DOHH2 (cell line): ENCODE measurements around the gene IFT74.

ENCODE experiments used
- H3F3A ChIP-seq: fragments of 200-600 bp; sonication (generic), shearing (Covaris generic); 2 replicates; pipeline ENCODE4 v1.6.0; 2016; ENCODE audit warnings: antibody characterized with exemption, mild to moderate bottlenecking; ENCODE audit not compliant: control insufficient read depth, insufficient read depth
- H3K27ac ChIP-seq: fragments of 200-600 bp; sonication (generic); 2 replicates; pipeline ENCODE4 v1.5.1; 2014; ENCODE audit warnings: low read depth, mild to moderate bottlenecking, low read length, moderate library complexity
- H3K27me3 ChIP-seq: fragments of 200-600 bp; sonication (generic); 2 replicates; pipeline ENCODE4 v1.6.1; 2014; ENCODE audit warnings: mild to moderate bottlenecking, low read length, mixed read lengths; ENCODE audit not compliant: control insufficient read depth
- H3K36me3 ChIP-seq: fragments of 200-600 bp; sonication (generic); 2 replicates; pipeline ENCODE4 v1.6.1; 2014; ENCODE audit warnings: mild to moderate bottlenecking, low read length, moderate library complexity, mixed read lengths; ENCODE audit not compliant: control insufficient read depth
- H3K4me1 ChIP-seq: fragments of 200-600 bp; sonication (generic); 2 replicates; pipeline ENCODE4 v1.6.1; 2014; ENCODE audit warnings: mild to moderate bottlenecking, low read length, mixed read lengths; ENCODE audit not compliant: control insufficient read depth
- H3K4me2 ChIP-seq: fragments of 200-600 bp; sonication (generic); 2 replicates; pipeline ENCODE4 v1.6.0; 2014; ENCODE audit warnings: mild to moderate bottlenecking, low read length, moderate library complexity
- H3K4me3 ChIP-seq: fragments of 200-600 bp; sonication (generic); 2 replicates; pipeline ENCODE4 v1.5.1; 2014; ENCODE audit warnings: mild to moderate bottlenecking, low read length, mixed read lengths
- H3K79me2 ChIP-seq: fragments of 200-600 bp; sonication (generic); 2 replicates; pipeline ENCODE4 v1.6.1; 2014; ENCODE audit warnings: mild to moderate bottlenecking, low read length, mixed read lengths; ENCODE audit not compliant: control insufficient read depth
- H3K9me2 ChIP-seq: fragments of 200-600 bp; sonication (generic); replicated peaks from 2 replicates; pipeline ENCODE4 v1.6.1; 2014; ENCODE audit warnings: mild to moderate bottlenecking, low read length, mixed read lengths; ENCODE audit not compliant: control insufficient read depth
- H3K9me3 ChIP-seq: fragments of 200-600 bp; sonication (generic); 2 replicates; pipeline ENCODE4 v1.6.1; 2014; ENCODE audit warnings: antibody characterized with exemption, low read length, mixed read lengths; ENCODE audit not compliant: control insufficient read depth, insufficient read depth
- H4K20me1 ChIP-seq: fragments of 200-600 bp; sonication (generic); 2 replicates; pipeline ENCODE4 v1.6.0; 2014; ENCODE audit warnings: low read depth, mild to moderate bottlenecking, antibody characterized with exemption, low read length, moderate library complexity; ENCODE audit not compliant: control insufficient read depth, insufficient read depth
- EZH2phosphoT487 ChIP-seq: fragments of 200-600 bp; sonication (generic); IDR thresholded peaks from 2 replicates; pipeline ENCODE4 v1.6.1; 2017; ENCODE audit warnings: borderline replicate concordance, mild to moderate bottlenecking, antibody characterized with exemption, low read length, moderate library complexity, mixed read lengths
- TF ChIP-seq, protein P1 (sequence below): fragments of 200-600 bp; sonication (generic); IDR thresholded peaks from one replicate; pipeline ENCODE4 v1.5.1; 2014; ENCODE audit warnings: antibody characterized with exemption, mild to moderate bottlenecking, low read depth, low read length; ENCODE audit not compliant: poor library complexity, severe bottlenecking

Gene IFT74

DNA sequence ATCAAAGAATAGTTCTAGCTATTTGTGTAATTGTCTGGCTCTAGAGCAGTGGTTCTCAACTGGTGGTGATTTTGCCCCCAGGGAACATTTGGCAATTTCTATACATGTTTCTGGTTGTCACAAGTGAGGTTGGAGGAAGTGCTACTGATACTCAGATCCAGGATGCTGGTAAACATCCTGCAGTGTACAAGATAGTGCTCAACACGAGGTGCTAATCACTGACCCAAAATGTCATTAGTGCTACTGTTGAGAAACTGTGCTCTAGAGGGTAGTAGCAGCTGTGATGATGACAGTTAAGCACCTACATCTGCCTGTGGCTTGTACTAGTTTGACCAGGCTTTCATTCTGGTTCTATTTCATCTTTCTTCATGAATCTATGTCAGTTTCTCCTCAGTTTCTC is 27.1 kb downstream of the IFT74 start:
- H3K4me3 ChIP-seq = no peak overlapping the region
- H3K36me3 ChIP-seq = peaks cover 15% of the 10 kb centered on the region
- H3K79me2 ChIP-seq = no peaks in the 10 kb centered on the region
- H3K9me3 ChIP-seq = no peaks in the 10 kb centered on the region
- no peaks in the 10 kb centered on the region for H3K4me1 ChIP-seq
- no peaks in the 10 kb centered on the region for H3K9me2 ChIP-seq
- no peaks in the 10 kb centered on the region for H3F3A ChIP-seq
- no peaks in the 10 kb centered on the region for H3K27me3 ChIP-seq
- H4K20me1 ChIP-seq = no peaks in the 10 kb centered on the region
- H3K4me2 ChIP-seq = no peak overlapping the region
- no peak overlapping the region for H3K27ac ChIP-seq
- TF ChIP-seq EZH2phosphoT487 = no peak
- TF ChIP-seq, protein P1, sequence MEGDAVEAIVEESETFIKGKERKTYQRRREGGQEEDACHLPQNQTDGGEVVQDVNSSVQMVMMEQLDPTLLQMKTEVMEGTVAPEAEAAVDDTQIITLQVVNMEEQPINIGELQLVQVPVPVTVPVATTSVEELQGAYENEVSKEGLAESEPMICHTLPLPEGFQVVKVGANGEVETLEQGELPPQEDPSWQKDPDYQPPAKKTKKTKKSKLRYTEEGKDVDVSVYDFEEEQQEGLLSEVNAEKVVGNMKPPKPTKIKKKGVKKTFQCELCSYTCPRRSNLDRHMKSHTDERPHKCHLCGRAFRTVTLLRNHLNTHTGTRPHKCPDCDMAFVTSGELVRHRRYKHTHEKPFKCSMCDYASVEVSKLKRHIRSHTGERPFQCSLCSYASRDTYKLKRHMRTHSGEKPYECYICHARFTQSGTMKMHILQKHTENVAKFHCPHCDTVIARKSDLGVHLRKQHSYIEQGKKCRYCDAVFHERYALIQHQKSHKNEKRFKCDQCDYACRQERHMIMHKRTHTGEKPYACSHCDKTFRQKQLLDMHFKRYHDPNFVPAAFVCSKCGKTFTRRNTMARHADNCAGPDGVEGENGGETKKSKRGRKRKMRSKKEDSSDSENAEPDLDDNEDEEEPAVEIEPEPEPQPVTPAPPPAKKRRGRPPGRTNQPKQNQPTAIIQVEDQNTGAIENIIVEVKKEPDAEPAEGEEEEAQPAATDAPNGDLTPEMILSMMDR = no peak

GRCh38 chr9:26995810-26996209 is 39.6 kb downstream of the IFT74 start:
- Histone ChIP-seq H3K27ac (no peak overlapping the region), H3K9me3 (no peaks in the 10 kb centered on the region), H3K4me1 (no peaks in the 10 kb centered on the region), H3K36me3 (peaks cover 2% of the 10 kb centered on the region; the same call in 1 of the 2 replicates), H3K4me3 (no peak overlapping the region), H3K27me3 (no peaks in the 10 kb centered on the region), H3K79me2 (no peaks in the 10 kb centered on the region), H3K4me2 (no peak overlapping the region), H4K20me1 (no peaks in the 10 kb centered on the region), H3K9me2 (no peaks in the 10 kb centered on the region), H3F3A (no peaks in the 10 kb centered on the region)
- no peak for TF ChIP-seq EZH2phosphoT487

DNA sequence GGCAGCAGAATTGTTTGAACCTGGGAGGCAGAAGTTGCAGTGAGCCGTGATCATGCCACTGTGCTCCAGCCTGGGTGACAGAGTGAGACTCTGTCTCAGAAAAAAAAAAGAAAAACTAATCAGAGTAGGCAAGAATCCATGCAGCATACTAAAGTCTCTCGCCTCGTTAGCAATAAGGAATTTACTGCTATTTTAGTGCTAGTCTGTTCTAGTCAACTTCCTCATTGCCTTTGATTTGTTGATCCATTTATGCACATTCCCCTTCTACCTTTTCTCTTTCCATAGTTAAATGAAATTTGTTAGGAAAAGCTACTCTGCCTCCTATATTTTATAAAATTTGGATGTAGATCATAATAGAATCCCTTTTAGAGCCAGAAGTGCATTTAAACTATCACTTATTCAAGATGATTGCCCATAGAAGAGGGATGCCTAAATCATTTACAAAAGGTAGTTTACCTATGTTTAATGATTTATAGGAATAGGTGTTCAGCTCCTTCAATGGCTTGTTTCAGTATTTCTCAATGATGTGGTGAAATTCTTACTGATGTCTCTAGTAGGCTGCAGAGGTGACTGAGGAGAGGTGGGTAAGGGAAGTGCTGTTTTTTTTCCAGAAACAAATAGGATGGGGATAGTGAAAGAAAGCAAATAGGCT is 47.3 kb downstream of the IFT74 start:
- H3K4me3 ChIP-seq = no peak overlapping the region
- no peaks in the 10 kb centered on the region for H3K9me3 ChIP-seq
- H3K27me3 ChIP-seq = no peaks in the 10 kb centered on the region
- no peak for TF ChIP-seq EZH2phosphoT487
- TF ChIP-seq, protein P1 = no peak
- H3K4me1 ChIP-seq = no peaks in the 10 kb centered on the region
- H4K20me1 ChIP-seq = no peaks in the 10 kb centered on the region
- H3K27ac ChIP-seq = no peak overlapping the region
- no peaks in the 10 kb centered on the region for H3K79me2 ChIP-seq
- H3F3A ChIP-seq = no peaks in the 10 kb centered on the region
- no peak overlapping the region for H3K4me2 ChIP-seq
- H3K9me2 ChIP-seq = no peaks in the 10 kb centered on the region
- no peaks in the 10 kb centered on the region for H3K36me3 ChIP-seq

- Histone ChIP-seq H3K4me2 (no peak within 1 kb of the TSS), H3F3A (no peaks in the 10 kb centered on the region), H3K27ac (no peak within 1 kb of the TSS), H3K4me3 (no peak within 1 kb of the TSS), H3K36me3 (no peaks in the 10 kb centered on the region), H3K4me1 (no peaks in the 10 kb centered on the region), H3K9me2 (no peaks in the 10 kb centered on the region), H3K79me2 (no peaks in the 10 kb centered on the region), H3K9me3 (no peaks in the 10 kb centered on the region), H4K20me1 (no peaks in the 10 kb centered on the region), H3K27me3 (no peaks in the 10 kb centered on the region)
- TF ChIP-seq, protein P1 = no peak
- no peak for TF ChIP-seq EZH2phosphoT487
These were observed 49.3 kb downstream of the IFT74 start, which contains the start of gene LRRC19 for GRCh38 chr9:27005491-27005890. TSS of gene LRRC19 (minus strand) at chr9:27005672. CDS start at chr9:26999694, 5,978 bp downstream.
